Chondrocyte (in vitro differentiated cells): ENCODE results near the gene ATG7. TPM values are rescaled to one million over a fixed set of nuclear protein-coding genes. Genes with fewer than 3 reads are reported as not detected.

Experiments used
- DNase-seq: peaks from one replicate; pipeline ENCODE4 v3.0.0; 2021; ENCODE audit warnings: mixed read lengths, low spot score
- H3K27ac Mint-ChIP-seq: one replicate; pipeline ENCODE4 v1.8.0; 2021; ENCODE audit warnings: mild to moderate bottlenecking, moderate library complexity, mixed read lengths; ENCODE audit not compliant: unreplicated experiment
- H3K27me3 Mint-ChIP-seq: 2 replicates; pipeline ENCODE4 v1.8.0; 2021; ENCODE audit warnings: low read depth, mixed read lengths
- H3K36me3 Mint-ChIP-seq: 2 replicates; pipeline ENCODE4 v1.8.0; 2021; ENCODE audit warnings: low read depth, mixed read lengths
- H3K4me1 Mint-ChIP-seq: 2 replicates; pipeline ENCODE4 v1.8.0; 2021; ENCODE audit warnings: low read depth, mild to moderate bottlenecking, mixed read lengths
- H3K4me3 Mint-ChIP-seq: one replicate; pipeline ENCODE4 v1.8.0; 2021; ENCODE audit warnings: mild to moderate bottlenecking, moderate library complexity, mixed read lengths; ENCODE audit not compliant: unreplicated experiment
- H3K9me3 Mint-ChIP-seq: 2 replicates; pipeline ENCODE4 v1.8.0; 2021; ENCODE audit warnings: low read depth, mixed read lengths
- total RNA-seq: library from RNA; stranded (reverse); gene quantifications from 3 replicates; pipeline ENCODE4 v1.2.1, GENCODE V29; 2021
- TF ChIP-seq, protein P1 (sequence below): fragments of 200-600 bp; sonication (generic); IDR thresholded peaks from 2 replicates; pipeline ENCODE4 v1.5.0; 2021; ENCODE audit warnings: antibody characterized with exemption, mild to moderate bottlenecking, moderate library complexity

Gene ATG7
- total RNA-seq, 1 donor from 2014 or later, result 27.4 TPM

DNA sequence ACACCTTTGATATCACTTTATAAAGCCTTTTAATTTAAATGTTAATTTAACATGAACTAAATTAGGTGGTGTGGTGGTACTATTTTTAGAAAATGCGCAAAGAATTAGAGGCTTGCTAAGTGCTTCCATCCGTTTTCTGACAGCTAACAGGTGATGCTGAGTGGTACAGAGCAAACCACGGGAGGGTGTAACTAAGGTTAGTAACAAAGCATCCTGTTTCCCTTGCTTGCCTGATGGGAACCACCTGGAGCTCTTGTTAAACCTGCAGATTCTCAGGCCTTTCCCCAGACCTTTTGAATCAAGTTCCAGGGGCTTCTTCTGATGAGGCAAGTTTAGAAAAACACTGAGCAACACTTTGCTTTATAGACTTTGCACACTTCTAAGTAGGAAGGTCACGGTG is 101.0 kb downstream of the ATG7 start:
- Mint-ChIP-seq H3K27me3 (no peaks in the 10 kb centered on the region), H3K27ac (no peak overlapping the region), H3K4me3 (no peak overlapping the region), H3K9me3 (no peaks in the 10 kb centered on the region), H3K36me3 (peaks cover 3% of the 10 kb centered on the region), H3K4me1 (peaks cover 7% of the 10 kb centered on the region)
- no peak for DNase-seq
- TF ChIP-seq, protein P1, sequence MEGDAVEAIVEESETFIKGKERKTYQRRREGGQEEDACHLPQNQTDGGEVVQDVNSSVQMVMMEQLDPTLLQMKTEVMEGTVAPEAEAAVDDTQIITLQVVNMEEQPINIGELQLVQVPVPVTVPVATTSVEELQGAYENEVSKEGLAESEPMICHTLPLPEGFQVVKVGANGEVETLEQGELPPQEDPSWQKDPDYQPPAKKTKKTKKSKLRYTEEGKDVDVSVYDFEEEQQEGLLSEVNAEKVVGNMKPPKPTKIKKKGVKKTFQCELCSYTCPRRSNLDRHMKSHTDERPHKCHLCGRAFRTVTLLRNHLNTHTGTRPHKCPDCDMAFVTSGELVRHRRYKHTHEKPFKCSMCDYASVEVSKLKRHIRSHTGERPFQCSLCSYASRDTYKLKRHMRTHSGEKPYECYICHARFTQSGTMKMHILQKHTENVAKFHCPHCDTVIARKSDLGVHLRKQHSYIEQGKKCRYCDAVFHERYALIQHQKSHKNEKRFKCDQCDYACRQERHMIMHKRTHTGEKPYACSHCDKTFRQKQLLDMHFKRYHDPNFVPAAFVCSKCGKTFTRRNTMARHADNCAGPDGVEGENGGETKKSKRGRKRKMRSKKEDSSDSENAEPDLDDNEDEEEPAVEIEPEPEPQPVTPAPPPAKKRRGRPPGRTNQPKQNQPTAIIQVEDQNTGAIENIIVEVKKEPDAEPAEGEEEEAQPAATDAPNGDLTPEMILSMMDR, result no peak

DNA sequence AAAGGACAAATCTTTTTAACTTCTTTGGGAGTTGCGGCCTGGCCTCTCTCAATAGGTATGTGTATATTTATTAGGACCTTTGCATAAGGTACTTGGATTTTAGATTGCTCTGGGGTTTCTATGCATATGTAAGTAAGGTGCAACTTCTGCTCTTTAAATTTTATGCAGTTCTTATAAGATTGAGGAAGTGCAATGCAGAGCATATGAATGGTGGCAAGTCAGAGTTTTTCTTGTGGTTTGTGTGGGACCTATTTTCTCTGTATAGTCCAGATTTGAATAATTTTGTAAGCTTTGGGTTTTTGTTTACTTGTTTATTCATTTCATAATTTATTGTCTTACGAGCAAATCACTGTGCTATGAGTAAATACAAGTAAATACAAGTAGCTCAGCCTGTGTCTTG is 101.5 kb downstream of the ATG7 start:
- TF ChIP-seq, protein P1, result no peak

DNA sequence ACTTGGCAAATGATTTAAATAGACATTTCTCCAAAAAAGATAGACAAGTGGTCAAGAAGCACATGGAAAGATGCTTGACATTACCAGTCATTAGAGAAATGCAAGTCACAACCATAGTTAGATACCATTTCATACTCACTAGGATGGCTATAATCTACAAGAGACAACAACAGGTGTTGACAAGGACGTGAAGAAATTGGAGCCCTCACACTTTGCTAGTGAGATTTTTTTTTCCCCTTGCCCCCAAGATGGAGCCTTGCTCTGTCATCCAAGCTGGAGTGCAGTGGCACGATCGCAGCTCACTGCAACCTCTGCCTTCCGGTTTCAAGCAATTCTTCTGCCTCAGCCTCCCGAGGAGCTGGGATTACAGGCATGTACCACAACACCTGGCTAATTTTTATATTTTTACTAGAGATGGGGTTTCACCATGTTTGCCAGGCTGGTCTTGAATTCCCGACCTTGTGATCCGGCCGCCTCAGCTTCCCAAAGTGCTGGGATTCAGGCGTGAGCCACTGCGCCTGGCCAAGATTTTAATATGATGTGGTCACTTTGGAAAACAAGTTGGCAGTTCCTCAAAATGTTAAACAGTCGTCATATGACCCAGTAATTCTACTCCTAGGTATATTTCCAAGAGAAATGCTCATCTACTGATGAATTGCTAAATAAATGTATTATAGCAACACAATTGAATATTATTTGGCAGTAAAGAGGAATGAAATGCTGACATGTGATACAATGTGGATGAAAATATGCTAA is 103.3 kb downstream of the ATG7 start:
- TF ChIP-seq, protein P1, result no peak
- H3K4me1 Mint-ChIP-seq, result peaks cover 20% of the 10 kb centered on the region
- H3K27me3 Mint-ChIP-seq, result no peaks in the 10 kb centered on the region
- H3K27ac Mint-ChIP-seq, result peak overlapping the region; percentile 23
- DNase-seq, result no peak
- H3K4me3 Mint-ChIP-seq, result no peak overlapping the region
- H3K9me3 Mint-ChIP-seq, result no peaks in the 10 kb centered on the region
- peaks cover 3% of the 10 kb centered on the region for H3K36me3 Mint-ChIP-seq

More for the DNA sequence above, 101.5 kb downstream of the ATG7 start:
- no peak overlapping the region for H3K4me3 Mint-ChIP-seq
- H3K27ac Mint-ChIP-seq, result no peak overlapping the region
- H3K4me1 Mint-ChIP-seq, result peaks cover 8% of the 10 kb centered on the region
- no peaks in the 10 kb centered on the region for H3K9me3 Mint-ChIP-seq
- peaks cover 3% of the 10 kb centered on the region for H3K36me3 Mint-ChIP-seq
- no peak for DNase-seq
- no peaks in the 10 kb centered on the region for H3K27me3 Mint-ChIP-seq

DNA sequence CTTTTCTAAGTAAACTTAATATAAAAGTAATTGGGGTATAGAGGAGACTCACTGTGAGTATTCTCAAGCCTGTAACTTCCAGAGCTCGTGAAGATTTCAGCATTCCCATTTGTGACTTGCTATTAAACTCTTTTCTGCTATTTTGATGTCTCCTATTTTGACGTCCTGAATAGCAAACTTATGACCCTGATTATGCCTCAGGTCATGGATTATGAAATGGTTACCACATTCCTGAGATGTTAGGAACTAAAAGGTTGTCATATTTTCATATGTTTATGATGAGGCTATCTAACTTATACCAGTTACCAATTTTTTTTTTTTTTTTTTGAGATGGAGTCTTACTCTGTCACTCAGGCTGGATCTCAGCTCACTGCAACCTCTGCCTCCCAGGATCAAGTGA is 105.5 kb downstream of the ATG7 start:
- TF ChIP-seq, protein P1, result no peak
- peaks cover 42% of the 10 kb centered on the region for H3K4me1 Mint-ChIP-seq
- no peak for DNase-seq
- H3K36me3 Mint-ChIP-seq, result no peaks in the 10 kb centered on the region
- no peak overlapping the region for H3K4me3 Mint-ChIP-seq
- H3K27me3 Mint-ChIP-seq, result no peaks in the 10 kb centered on the region
- no peak overlapping the region for H3K27ac Mint-ChIP-seq
- H3K9me3 Mint-ChIP-seq, result no peaks in the 10 kb centered on the region

DNA sequence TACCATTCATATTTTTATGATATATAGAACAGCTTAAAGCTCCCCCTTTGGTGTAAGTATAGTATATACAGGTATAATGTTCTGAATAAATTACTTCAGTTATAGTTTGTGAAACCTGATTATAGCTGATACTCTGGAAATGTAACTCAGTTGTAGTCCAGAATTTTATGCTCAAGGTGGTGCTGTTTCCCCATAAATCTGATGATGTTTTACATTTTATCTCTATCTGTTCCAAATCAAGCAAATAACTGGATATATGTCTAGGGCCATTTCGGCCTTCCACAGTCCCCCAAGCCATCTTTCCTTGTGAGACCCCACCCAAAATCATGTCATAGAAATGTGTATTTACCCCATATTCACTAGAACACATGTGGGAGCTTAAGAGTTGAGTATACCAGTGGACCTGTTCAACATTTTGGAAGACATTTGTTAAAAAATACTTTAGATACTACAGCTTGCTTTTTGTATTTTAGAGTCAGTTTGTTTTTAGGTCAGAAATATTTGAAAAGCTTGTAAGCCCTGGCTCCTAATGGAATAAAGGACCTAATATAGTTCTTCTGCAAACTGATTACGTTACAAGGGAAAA is 107.1 kb downstream of the ATG7 start:
- no peak for DNase-seq
- Mint-ChIP-seq H3K27me3 (no peaks in the 10 kb centered on the region), H3K36me3 (no peaks in the 10 kb centered on the region), H3K9me3 (no peaks in the 10 kb centered on the region), H3K27ac (peak overlapping the region; percentile 98), H3K4me3 (peak overlapping the region; percentile 56), H3K4me1 (peaks cover 51% of the 10 kb centered on the region)
- TF ChIP-seq, protein P1, result peak; percentile 93
